H54 (cell line): ENCODE data around the gene PSMB5.

Experiments
- DNase-seq: peaks from one replicate; pipeline ENCODE4 v3.0.0; 2011; ENCODE audit warnings: low spot score, mixed read lengths; ENCODE audit not compliant: insufficient read length
- FAIRE-seq: peaks from 3 replicates; lab custom pipeline; 2011; peaks lifted over from hg19 to GRCh38; lab: Jason Lieb, UNC
- POLR2A ChIP-seq: IDR thresholded peaks from 2 replicates; pipeline ENCODE4 v1.6.1; 2011; ENCODE audit warnings: low read depth, mild to moderate bottlenecking, low read length

The PSMB5 gene

DNA sequence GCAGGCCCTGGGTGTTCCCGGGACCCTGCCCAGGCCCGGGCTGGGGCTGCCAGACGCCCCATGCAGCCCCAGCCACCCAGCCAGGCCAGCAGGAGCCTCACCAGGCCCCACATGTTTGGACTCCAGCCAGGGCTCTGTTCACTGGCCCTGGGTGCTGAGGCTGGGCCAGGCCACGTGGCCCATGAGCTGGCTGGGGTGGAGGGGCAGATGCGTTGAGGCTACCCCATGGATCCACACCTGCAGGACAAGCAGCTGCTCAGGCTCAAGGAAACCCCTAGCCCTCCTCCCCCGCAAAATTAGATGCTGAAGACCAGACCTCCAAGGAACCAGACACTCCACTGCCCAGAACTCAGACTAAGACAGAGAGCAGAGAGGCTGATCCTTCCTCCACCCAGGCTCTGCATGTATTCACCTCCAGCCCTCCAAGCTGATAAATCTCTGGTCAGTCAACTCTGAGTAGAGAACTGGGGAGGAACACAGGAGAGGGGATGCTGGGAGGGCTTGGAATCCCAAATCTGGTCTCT is 21.0 kb upstream of the PSMB5 start:
- DNase-seq: peak; percentile 40
- no peak for FAIRE-seq
- no peak for TF ChIP-seq POLR2A

- DNase-seq: no peak
- FAIRE-seq: no peak
- TF ChIP-seq POLR2A: no peak
Observed at GRCh38 chr14:23055147-23055550, 20.4 kb upstream of the PSMB5 start.

GRCh38 chr14:23054000-23054811 is 19.5 kb upstream of the PSMB5 start:
- TF ChIP-seq POLR2A: no peak
- no peak for FAIRE-seq
- no peak for DNase-seq

DNA sequence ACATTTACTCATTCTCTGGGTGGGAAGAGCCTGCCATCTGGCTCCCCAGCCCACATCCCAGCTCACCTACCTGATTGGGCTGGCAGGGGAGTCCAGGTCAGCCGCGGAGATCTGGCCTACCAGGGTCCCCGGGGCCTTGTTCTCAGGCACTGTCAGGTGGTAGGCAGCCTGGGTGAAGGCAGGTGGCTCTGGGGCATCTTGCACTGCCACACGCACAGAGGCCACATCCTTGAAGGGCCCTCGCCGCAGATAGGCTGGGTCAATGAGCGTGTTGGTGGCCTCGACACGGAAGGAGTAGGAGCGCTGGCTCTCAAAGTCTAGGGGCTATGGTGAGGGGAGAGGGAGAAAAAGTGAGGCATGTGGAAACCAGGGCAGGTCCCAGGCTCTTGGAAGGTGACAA is 18.7 kb upstream of the PSMB5 start:
- TF ChIP-seq POLR2A: no peak
- DNase-seq (no peak), FAIRE-seq (no peak)

- FAIRE-seq: no peak
- DNase-seq: no peak
- TF ChIP-seq POLR2A: no peak
Observed at GRCh38 chr14:23052671-23053070, 18.0 kb upstream of the PSMB5 start.

GRCh38 chr14:23052182-23052623 is 17.5 kb upstream of the PSMB5 start:
- no peak for DNase-seq
- FAIRE-seq: no peak
- no peak for TF ChIP-seq POLR2A

- FAIRE-seq: no peak
- DNase-seq: no peak
- TF ChIP-seq POLR2A: no peak
Observed at GRCh38 chr14:23051141-23052057, 16.7 kb upstream of the PSMB5 start.

DNA sequence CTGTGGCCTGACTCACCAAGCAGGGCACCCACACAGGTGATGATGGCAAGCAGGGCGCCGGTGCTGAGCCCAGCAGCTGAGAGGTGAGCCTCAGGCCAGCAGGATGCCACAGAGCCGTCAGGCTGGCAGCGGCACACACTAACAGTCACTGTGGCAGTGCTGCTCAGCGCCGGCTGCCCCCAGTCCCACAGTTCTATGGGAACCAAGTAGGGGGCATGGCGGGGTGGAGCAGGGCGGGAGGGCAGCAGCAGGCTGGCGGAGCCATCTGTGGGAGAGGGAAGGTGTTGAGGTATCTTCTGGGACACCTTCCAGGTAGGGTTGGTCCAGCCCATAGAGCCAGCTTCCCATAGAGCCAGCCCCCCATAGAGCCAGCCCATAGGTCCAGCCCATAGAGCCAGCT is 14.3 kb upstream of the PSMB5 start:
- TF ChIP-seq POLR2A: no peak
- FAIRE-seq: no peak
- no peak for DNase-seq

GRCh38 chr14:23047751-23048693 is 13.3 kb upstream of the PSMB5 start:
- TF ChIP-seq POLR2A: no peak
- FAIRE-seq: no peak
- DNase-seq: no peak

GRCh38 chr14:23047034-23047634 is 12.4 kb upstream of the PSMB5 start:
- FAIRE-seq: no peak
- peak; percentile 71 for DNase-seq
- no peak for TF ChIP-seq POLR2A

GRCh38 chr14:23045419-23046357 is 11.0 kb upstream of the PSMB5 start:
- FAIRE-seq (no peak), DNase-seq (no peak)
- no peak for TF ChIP-seq POLR2A

DNA sequence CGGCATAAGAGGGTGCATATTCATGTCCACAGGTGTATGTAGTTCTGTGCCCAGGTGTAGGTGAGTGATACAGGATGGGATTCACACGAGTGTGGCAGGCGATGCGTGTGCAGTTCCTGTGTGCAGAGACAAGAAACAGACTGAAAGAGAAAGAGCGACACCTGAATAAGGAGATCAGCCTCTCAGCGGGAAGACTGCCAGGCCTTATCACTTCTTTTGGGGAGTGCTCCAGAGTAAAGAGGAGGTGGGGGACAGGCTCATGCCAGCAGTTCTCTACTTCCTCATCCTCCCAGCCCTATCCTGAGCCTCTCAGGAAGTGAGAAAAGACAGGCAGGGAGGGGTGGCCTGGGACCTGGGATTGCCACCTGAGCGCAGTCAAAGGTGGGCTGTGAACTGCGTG is 10.1 kb upstream of the PSMB5 start:
- no peak for FAIRE-seq
- TF ChIP-seq POLR2A: no peak

More for the DNA sequence above, 10.1 kb upstream of the PSMB5 start:
- DNase-seq: no peak
